HepG2 (cell line): ENCODE results near the gene DNAJA3. TPM values are rescaled to one million over a fixed set of nuclear protein-coding genes. Genes with fewer than 3 reads are reported as not detected.

Experiments used
- KDM1A ChIP-seq: IDR thresholded peaks from 2 replicates; pipeline ENCODE4 v1.6.1; 2016; ENCODE audit warnings: missing compliant biosample characterization
- MBNL3 ChIP-seq: fragments of 250-450 bp; sonication (Bioruptor Pico); conservative IDR thresholded peaks from 2 replicates; pipeline ENCODE4 v1.8.0; 2022; ENCODE audit warnings: mild to moderate bottlenecking, inconsistent platforms
- NONO ChIP-seq, 2 experiments: fragments of 450-650 bp in 1 of 2; sonication (generic) in 1 of 2; formaldehyde crosslinking in 1 of 2; IDR thresholded peaks in 1 of 2; conservative IDR thresholded peaks in 1 of 2; 2 replicates each; pipeline versions ENCODE4 v1.6.1 to v1.8.0; 2017 to 2022; ENCODE audit warnings: mild to moderate bottlenecking in 1 of 2, missing genetic modification reagents in 1 of 2, moderate library complexity in 1 of 2
- NR2C2 ChIP-seq: sonication (generic); formaldehyde crosslinking; IDR thresholded peaks from 2 replicates; pipeline ENCODE4 v1.4.0; 2020; ENCODE audit warnings: missing genetic modification reagents, mild to moderate bottlenecking, moderate library complexity, borderline replicate concordance
- PLRG1 ChIP-seq: fragments of 450-650 bp; conservative IDR thresholded peaks from 2 replicates; pipeline ENCODE4 v1.6.1; 2016
- SATB2 ChIP-seq: sonication (generic); formaldehyde crosslinking; IDR thresholded peaks from 2 replicates; pipeline ENCODE4 v1.5.0; 2020; ENCODE audit warnings: missing genetic modification reagents
- SOX13 ChIP-seq, 3 experiments: fragments of 450-650 bp in 1 of 3; sonication (generic) in 1 of 3; formaldehyde crosslinking in 1 of 3; IDR thresholded peaks in 2 of 3; conservative IDR thresholded peaks in 1 of 3; 2 replicates each; pipeline versions ENCODE4 v1.5.0 to v1.6.1; 2016 to 2020; ENCODE audit warnings: antibody characterized with exemption in 1 of 3, mild to moderate bottlenecking in 1 of 3, missing compliant biosample characterization in 1 of 3, missing genetic modification reagents in 1 of 3, moderate library complexity in 1 of 3
- ZNF138 ChIP-seq: sonication (generic); formaldehyde crosslinking; IDR thresholded peaks from 2 replicates; pipeline ENCODE4 v1.5.0; 2020; ENCODE audit warnings: mild to moderate bottlenecking, low read depth, missing genetic modification reagents
- ZNF253 ChIP-seq: sonication (generic); formaldehyde crosslinking; IDR thresholded peaks from 2 replicates; pipeline ENCODE4 v1.8.0; 2022; ENCODE audit warnings: mild to moderate bottlenecking, missing genetic modification reagents, borderline replicate concordance
- ZNF260 ChIP-seq: sonication (generic); formaldehyde crosslinking; IDR thresholded peaks from 2 replicates; pipeline ENCODE4 v1.4.0; 2020; ENCODE audit warnings: missing genetic modification reagents, low read depth, mild to moderate bottlenecking, borderline replicate concordance
- ZNF430 ChIP-seq: sonication (generic); formaldehyde crosslinking; IDR thresholded peaks from 2 replicates; pipeline ENCODE4 v1.9.0; 2021; ENCODE audit warnings: mild to moderate bottlenecking, missing genetic modification reagents
- ZNF670 ChIP-seq: sonication (generic); formaldehyde crosslinking; IDR thresholded peaks from 2 replicates; pipeline ENCODE4 v1.8.0; 2022; ENCODE audit warnings: mild to moderate bottlenecking, missing genetic modification reagents, borderline replicate concordance
- polyA plus RNA-seq, 8 experiments: library from polyadenylated mRNA; depleted of rRNA in 3 of 8; stranded (reverse) in 7 of 8; unstranded in 1 of 8; fragments of >200 nt; fragmentation: Illumina TruSeq in 4 of 8; extraction: Trizol in 4 of 8; gene quantifications; 2 replicates each; pipeline versions ENCODE4 v1.2.1 to v1.2.3, GENCODE V29; 2011 to 2016; ENCODE audit warnings: low read depth in 4 of 8, missing spikeins in 1 of 8, mixed read lengths in 1 of 8; ENCODE audit not compliant: insufficient read depth in 1 of 8
- total RNA-seq, 5 experiments: library from RNA; depleted of rRNA; stranded (reverse); fragments of >200 nt; fragmentation: Illumina TruSeq; extraction: Trizol; gene quantifications; 2 replicates each; pipeline ENCODE4 v1.2.3, GENCODE V29; 2016; ENCODE audit warnings: low read depth in 1 of 5
- TF ChIP-seq, protein P1 (sequence below): fragments of 450-650 bp; IDR thresholded peaks from 2 replicates; pipeline ENCODE4 v1.6.1; 2016
- TF ChIP-seq, protein P2 (sequence below), 2 experiments: sonication (generic) in 1 of 2; formaldehyde crosslinking in 1 of 2; IDR thresholded peaks; 2 replicates each; pipeline versions ENCODE4 v1.6.1 to v1.9.0; 2014 to 2022; ENCODE audit warnings: antibody characterized with exemption in 1 of 2, borderline replicate concordance in 1 of 2, inconsistent platforms in 1 of 2, low read depth in 1 of 2, missing genetic modification reagents in 1 of 2
- TF ChIP-seq, protein P3 (sequence below): sonication (generic); formaldehyde crosslinking; IDR thresholded peaks from 2 replicates; pipeline ENCODE4 v1.4.0; 2020; ENCODE audit warnings: missing genetic modification reagents

Gene DNAJA3
- total and polyA plus RNA-seq, 2 of the 13 experiments (the other 11 are each of a cell fraction or from before 2014, with no cell fraction given), result 77.0 to 83.3 TPM

DNA sequence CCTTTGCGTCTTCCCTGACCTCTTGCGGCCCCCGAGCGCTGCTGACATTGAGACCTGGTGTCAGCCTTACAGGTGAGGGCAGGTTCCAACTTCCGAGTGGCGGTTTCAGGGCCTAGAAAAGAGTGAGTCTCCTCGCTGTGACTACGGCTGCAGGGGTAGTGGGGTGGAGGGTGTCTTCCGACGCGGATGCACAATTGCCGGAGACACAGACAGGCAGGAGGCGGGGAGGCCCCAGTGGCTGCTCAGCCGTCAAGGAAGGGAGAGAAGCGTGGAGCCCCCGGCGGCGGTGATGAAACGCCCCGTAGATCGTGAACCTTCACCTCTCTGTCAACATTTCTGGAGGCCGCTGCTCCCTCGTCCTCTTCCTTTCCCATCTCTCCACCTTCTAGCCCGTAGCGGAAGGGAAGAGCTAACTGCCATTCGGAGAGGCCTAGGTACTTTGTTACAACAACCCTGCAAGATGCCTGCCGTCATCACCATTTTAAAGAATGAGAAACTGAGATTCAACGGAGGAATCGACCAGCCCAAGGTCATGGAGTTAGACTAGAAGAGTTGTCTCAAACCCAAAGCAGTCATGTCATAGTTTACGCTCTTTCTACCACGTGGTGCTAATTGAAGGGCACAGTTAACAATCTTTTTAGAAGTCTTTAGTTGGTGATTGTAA lies 485 bp downstream of the DNAJA3 start (continued):
- peak; percentile 67; the same call in 1 of the 2 replicates for TF ChIP-seq ZNF430 (CRISPR knock-in tag)
- no peak for TF ChIP-seq KDM1A (CRISPR knock-in tag)
- TF ChIP-seq, protein P1, sequence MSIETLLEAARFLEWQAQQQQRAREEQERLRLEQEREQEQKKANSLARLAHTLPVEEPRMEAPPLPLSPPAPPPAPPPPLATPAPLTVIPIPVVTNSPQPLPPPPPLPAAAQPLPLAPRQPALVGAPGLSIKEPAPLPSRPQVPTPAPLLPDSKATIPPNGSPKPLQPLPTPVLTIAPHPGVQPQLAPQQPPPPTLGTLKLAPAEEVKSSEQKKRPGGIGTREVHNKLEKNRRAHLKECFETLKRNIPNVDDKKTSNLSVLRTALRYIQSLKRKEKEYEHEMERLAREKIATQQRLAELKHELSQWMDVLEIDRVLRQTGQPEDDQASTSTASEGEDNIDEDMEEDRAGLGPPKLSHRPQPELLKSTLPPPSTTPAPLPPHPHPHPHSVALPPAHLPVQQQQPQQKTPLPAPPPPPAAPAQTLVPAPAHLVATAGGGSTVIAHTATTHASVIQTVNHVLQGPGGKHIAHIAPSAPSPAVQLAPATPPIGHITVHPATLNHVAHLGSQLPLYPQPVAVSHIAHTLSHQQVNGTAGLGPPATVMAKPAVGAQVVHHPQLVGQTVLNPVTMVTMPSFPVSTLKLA, result no peak
- no peak for TF ChIP-seq MBNL3 (CRISPR knock-in tag)
- TF ChIP-seq SOX13 (IDR thresholded peaks at IDR 0.05), result no peak
- no peak for TF ChIP-seq SOX13 (CRISPR knock-in tag; conservative IDR thresholded peaks at IDR 0.05 in 1 of 2, IDR thresholded peaks at IDR 0.05 in 1 of 2)
- peak; percentile 88; the same call in 1 of the 2 replicates for TF ChIP-seq ZNF670 (CRISPR knock-in tag)
- TF ChIP-seq, protein P2, sequence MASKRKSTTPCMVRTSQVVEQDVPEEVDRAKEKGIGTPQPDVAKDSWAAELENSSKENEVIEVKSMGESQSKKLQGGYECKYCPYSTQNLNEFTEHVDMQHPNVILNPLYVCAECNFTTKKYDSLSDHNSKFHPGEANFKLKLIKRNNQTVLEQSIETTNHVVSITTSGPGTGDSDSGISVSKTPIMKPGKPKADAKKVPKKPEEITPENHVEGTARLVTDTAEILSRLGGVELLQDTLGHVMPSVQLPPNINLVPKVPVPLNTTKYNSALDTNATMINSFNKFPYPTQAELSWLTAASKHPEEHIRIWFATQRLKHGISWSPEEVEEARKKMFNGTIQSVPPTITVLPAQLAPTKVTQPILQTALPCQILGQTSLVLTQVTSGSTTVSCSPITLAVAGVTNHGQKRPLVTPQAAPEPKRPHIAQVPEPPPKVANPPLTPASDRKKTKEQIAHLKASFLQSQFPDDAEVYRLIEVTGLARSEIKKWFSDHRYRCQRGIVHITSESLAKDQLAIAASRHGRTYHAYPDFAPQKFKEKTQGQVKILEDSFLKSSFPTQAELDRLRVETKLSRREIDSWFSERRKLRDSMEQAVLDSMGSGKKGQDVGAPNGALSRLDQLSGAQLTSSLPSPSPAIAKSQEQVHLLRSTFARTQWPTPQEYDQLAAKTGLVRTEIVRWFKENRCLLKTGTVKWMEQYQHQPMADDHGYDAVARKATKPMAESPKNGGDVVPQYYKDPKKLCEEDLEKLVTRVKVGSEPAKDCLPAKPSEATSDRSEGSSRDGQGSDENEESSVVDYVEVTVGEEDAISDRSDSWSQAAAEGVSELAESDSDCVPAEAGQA (IDR thresholded peaks at IDR 0.05; ENCODE audit: low read depth), result no peak; the same call in 1 of the 2 replicates
- TF ChIP-seq, protein P2 (CRISPR knock-in tag; IDR thresholded peaks at IDR 0.05; ENCODE audit: borderline replicate concordance), result no peak
- TF ChIP-seq NONO (IDR thresholded peaks at IDR 0.05), result no peak
- TF ChIP-seq NONO (CRISPR knock-in tag; conservative IDR thresholded peaks at IDR 0.05), result no peak; the same call in 1 of the 2 replicates
- peak; percentile 86 for TF ChIP-seq ZNF138 (CRISPR knock-in tag)
- no peak for TF ChIP-seq SATB2 (CRISPR knock-in tag)
- peak; percentile 91 for TF ChIP-seq NR2C2 (CRISPR knock-in tag)
- no peak for TF ChIP-seq ZNF260 (CRISPR knock-in tag)
- TF ChIP-seq PLRG1, result no peak
- peak; percentile 73 for TF ChIP-seq ZNF253
- TF ChIP-seq, protein P3, sequence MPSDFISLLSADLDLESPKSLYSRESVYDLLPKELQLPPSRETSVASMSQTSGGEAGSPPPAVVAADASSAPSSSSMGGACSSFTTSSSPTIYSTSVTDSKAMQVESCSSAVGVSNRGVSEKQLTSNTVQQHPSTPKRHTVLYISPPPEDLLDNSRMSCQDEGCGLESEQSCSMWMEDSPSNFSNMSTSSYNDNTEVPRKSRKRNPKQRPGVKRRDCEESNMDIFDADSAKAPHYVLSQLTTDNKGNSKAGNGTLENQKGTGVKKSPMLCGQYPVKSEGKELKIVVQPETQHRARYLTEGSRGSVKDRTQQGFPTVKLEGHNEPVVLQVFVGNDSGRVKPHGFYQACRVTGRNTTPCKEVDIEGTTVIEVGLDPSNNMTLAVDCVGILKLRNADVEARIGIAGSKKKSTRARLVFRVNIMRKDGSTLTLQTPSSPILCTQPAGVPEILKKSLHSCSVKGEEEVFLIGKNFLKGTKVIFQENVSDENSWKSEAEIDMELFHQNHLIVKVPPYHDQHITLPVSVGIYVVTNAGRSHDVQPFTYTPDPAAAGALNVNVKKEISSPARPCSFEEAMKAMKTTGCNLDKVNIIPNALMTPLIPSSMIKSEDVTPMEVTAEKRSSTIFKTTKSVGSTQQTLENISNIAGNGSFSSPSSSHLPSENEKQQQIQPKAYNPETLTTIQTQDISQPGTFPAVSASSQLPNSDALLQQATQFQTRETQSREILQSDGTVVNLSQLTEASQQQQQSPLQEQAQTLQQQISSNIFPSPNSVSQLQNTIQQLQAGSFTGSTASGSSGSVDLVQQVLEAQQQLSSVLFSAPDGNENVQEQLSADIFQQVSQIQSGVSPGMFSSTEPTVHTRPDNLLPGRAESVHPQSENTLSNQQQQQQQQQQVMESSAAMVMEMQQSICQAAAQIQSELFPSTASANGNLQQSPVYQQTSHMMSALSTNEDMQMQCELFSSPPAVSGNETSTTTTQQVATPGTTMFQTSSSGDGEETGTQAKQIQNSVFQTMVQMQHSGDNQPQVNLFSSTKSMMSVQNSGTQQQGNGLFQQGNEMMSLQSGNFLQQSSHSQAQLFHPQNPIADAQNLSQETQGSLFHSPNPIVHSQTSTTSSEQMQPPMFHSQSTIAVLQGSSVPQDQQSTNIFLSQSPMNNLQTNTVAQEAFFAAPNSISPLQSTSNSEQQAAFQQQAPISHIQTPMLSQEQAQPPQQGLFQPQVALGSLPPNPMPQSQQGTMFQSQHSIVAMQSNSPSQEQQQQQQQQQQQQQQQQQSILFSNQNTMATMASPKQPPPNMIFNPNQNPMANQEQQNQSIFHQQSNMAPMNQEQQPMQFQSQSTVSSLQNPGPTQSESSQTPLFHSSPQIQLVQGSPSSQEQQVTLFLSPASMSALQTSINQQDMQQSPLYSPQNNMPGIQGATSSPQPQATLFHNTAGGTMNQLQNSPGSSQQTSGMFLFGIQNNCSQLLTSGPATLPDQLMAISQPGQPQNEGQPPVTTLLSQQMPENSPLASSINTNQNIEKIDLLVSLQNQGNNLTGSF, result no peak
